ENCODE results near the gene MT1A.
"Not testable (repeated sequence)": the region's sequence is repeated elsewhere in the genome, so short reads cannot be mapped to it uniquely, and the experiment has no call there.

The MT1A gene

DNA sequence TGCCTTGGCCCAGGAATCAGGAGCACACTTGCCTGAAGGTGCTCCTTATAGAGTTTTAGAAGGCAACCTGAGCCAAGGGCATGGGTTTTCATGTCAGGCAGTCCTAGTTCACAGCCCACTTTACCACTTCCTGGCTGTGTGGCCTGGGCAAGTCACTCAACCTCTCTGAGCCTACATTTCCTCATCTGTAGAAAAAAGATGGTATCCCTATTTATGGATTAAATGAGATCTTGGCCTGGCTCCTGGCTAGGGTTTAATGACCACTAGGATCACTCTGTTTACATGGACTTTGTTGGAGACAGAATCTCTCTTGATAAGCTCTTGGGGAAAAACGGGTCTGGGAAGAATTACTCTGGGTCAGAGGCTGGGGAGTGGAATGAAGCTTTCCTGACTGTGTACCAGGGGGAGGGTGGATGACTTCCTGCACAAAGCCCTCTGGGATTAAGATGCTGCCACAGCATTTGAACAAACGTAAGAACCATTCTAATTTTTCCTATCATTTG lies 27.8 kb upstream of the MT1A start:
- DNase-seq = no peak

DNA sequence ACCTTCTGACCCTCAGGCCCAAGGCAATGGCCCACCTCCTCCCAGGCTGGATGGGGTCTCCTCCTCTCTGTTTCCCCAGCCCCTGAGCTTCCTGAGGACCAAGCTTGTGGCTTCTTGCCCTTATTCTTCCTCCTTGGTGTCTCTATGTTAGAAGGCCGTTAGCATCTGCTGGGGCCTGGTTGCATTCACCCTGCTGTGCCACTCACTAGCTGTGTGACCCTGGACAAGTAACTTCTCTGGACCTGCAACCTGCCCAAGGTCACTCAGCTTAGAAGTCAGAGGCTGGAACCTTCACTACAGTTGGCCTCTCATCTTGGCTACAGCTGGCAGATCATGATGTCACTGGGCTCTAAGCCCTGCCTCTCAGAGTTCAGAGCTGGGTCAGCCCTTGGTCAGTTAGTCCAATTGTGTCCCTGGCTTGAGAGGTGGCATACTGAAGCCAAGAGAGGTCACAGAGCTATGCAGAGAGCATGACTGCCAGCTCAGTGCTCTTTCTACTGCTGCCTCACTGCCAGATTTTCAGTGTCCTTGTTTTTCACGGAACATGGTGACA lies 27.1 kb upstream of the MT1A start:
- no peak for DNase-seq

- DNase-seq = no peak
Observed at GRCh38 chr16:56613706-56614105, 24.8 kb upstream of the MT1A start.

DNA sequence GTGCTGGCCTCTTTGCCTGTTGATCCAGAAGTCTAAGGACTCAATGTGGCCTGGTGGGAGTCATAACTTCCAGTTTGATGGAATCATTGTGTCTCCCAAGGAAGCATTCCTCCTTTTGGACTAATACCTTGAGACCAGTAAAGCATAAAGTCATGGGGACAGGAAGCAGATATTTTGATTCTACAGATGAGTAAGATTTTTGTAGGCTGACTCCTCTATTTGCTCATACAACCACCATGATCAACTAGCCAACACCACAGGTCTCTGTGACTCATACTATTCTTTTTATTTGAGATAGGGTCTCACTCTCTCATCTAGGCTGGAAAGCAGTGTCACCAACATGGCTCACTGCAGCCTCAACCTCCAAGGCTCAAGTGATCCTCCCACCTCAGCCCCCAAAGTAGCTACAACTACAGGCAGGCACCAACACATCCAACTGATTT lies 23.9 kb upstream of the MT1A start:
- no peak for DNase-seq

- no peak for DNase-seq
Observed at GRCh38 chr16:56615353-56615752, 23.1 kb upstream of the MT1A start.

DNA sequence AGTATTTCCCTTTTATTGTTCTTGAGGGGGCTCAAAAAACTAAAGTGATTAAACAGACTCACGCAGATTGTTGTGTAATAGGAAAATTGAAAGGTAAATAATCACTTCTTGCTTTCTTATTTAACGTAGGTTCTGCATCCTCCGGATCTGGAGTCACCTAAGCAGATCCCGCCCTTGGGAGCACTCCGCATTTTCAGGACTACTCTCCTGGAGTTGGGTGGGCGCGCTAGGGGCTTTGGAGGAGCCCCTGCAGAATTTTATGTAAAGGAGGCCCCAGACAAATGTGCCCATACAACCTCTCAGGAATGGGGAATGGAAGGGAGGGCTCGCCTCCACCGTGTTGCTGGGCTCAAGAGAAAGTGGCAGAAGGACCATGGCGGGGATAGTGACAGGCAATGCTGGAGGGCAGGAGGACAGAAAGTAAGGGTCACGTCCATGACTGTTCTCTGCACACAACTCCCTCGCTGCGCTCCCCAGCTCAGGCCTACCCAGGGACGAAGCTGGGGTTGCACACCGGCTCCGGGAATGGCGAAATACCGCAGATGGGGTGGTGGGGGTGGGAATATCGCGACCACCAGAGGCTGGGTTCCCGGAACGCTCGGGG lies 21.8 kb upstream of the MT1A start:
- no peak for DNase-seq

- no peak for DNase-seq
Observed at GRCh38 chr16:56617212-56618085, 21.0 kb upstream of the MT1A start.

DNA sequence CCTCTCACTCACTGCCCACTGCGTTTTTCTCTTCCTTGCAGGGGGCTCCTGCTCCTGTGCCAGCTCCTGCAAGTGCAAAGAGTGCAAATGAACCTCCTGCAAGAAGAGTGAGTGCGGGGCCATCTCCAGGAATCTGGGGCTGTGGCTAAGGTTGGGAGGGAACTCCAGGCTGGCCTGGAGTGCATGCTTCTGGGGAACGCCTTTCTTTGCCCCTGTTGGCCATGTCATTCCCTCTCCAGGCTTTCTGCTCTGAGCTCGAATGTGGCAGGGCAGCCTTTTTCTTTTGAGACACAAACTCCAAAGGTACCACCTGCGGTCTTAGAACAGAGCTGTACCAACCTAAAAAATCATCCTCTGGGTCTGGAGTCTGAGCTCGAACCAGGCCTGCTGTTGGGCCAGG lies 20.3 kb upstream of the MT1A start:
- DNase-seq = no peak

DNA sequence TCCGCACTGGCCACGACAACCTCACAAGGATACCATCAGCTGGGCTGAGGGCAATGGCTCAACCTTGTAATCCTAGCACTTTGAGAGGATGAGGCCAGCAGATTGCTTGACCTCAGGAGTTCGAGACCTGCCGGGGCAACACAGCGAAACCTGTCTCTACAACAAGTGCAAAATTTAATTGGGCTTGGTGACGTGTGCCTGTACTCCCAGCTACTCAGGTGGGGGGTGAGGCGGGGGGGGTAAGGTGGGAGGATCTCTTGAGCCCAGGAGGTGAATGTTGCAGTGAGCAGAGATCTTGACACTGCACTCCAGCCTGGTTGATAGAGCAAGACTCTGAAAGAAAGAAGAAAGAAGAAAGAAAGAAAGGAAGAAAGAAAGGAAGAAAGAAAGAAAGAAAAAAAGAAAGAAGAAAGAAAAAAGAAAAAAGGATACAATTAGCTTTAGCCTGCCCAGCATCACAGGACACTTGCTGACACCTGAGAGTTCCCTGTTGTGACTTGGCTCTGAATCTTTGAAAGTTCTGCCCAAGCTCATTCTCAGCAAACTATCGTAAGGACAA lies 18.0 kb upstream of the MT1A start:
- DNase-seq = no peak

- not testable (repeated sequence) for DNase-seq
Observed at GRCh38 chr16:56621665-56622445, 16.6 kb upstream of the MT1A start.

GRCh38 chr16:56623184-56623583 lies 15.3 kb upstream of the MT1A start:
- DNase-seq = not testable (repeated sequence)

GRCh38 chr16:56623637-56624036 lies 14.8 kb upstream of the MT1A start:
- no peak for DNase-seq

DNA sequence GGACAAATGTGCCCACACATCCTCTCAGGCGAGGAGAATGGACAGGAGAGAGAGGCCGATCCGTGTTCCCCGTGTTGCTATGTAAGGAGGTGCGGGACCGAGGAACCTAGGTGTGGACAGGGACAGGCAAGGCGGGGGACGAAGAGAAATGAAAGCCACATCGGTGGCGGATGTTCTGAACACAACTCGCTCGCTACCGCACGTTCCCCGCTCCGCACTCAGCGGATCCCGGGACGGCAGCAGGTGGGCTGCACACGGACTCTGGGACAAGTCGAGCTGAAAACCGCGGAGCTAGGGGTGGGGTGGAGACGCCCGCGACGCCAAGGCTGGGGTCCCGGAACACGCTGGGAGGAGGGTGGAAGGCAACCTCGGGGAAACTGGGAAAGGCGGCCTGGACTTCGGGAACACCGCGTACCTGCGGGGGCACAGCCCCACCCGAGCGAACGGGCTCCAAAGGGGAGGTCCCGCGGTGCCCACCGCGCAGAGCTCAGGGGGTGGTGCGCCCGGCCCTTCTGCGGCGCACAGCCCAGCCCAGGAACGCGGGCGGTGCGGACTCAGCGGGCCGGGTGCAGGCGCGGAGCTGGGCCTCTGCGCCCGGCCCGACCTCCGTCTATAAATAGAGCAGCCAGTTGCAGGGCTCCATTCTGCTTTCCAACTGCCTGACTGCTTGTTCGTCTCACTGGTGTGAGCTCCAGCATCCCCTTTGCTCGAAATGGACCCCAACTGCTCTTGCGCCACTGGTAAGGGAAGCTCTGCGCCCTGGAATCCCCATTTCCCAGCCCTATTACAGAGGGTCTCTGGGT lies 13.1 kb upstream of the MT1A start, which contains the start of gene MT1E:
Gene MT1E, plus strand, starts transcription at position 642 of the 803 bp plus-strand sequence. Its CDS starts 71 bp downstream, at position 713.
- no peak for DNase-seq

DNA sequence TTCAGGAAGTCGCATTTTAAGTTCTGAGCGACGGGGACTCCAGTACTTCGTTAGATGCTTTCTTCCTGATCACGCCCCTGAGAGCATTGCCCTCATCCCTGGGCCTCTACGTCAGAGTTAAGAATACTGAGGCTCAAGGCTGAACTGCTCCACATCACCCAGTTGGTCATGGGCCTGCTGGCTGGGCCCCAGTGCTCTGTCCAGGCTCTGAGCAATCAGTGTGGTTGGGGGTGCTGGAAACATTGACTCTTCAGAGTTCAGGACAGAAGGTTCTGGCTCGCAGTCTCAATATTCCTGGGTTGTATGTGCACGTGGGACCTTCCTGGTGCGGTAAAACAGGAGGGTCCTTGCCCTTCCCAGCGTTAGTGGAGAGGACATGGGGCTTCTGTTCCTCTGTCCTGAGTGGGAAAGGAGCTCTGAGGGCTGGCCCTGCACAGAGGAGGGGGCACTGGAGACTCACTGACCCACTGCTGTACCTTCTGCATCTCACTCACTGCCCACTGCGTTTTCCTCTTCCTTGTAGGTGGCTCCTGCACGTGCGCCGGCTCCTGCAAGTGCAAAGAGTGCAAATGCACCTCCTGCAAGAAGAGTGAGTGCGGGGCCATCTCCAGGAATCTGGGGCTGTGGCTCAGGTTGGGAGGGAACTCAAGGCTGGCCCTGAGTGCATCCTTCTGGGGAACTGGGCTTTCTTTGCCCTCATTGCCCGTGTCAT lies 12.4 kb upstream of the MT1A start:
- no peak for DNase-seq

DNA sequence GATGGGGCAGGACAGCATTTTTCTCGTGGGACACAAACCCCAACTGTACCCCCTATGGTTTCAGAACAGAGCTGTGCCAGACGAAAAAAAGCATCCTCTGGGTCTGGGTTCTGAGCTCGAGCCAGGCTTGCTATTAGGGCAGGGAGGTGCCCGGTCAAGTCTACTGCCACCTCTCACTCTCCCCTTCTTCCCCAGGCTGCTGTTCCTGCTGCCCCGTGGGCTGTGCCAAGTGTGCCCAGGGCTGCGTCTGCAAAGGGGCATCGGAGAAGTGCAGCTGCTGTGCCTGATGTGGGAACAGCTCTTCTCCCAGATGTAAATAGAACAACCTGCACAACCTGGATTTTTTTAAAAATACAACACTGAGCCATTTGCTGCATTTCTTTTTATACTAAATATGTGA lies 11.8 kb upstream of the MT1A start:
- DNase-seq = no peak

- DNase-seq = no peak
Observed at GRCh38 chr16:56628486-56629350, 9.7 kb upstream of the MT1A start.

GRCh38 chr16:56629531-56629930 lies 8.9 kb upstream of the MT1A start:
- no peak for DNase-seq

DNA sequence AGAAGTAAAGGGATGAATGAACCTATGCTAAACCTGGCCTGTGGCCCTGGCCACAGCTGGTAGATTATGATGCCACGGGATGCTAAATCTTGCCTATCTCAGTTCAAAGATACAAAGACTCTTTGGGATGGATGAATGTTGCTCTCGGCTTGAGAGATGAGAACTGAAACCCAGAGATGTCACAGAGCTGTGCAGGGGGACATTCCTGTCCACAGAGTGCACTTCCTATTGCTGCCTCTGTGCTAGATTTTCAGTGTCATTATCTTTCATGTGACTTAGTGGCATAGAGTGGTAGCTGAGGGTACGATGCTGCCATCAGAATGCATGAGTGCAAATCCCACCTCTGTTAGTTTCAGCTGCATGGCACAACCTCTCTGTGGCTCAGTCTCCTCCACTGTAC lies 8.3 kb upstream of the MT1A start:
- DNase-seq = no peak

- no peak for DNase-seq
Observed at GRCh38 chr16:56631197-56631596, 7.3 kb upstream of the MT1A start.

- DNase-seq = no peak
Observed at GRCh38 chr16:56631832-56632155, 6.7 kb upstream of the MT1A start.

Measured in SHP77 treated with DMSO at 0.1 percent for 48 hours (cell line).